GM19438 (cell line): ENCODE data around the gene BCR.

Experiments used
- ATAC-seq: cut with Tn5 transposase; IDR thresholded peaks from one replicate; pipeline ENCODE4 v1.9.1; 2021; ENCODE audit warnings: low read depth; ENCODE audit not compliant: unreplicated experiment

BCR gene

GRCh38 chr22:23215294-23216241 is 35.3 kb downstream of the BCR start:
- no peak for ATAC-seq

GRCh38 chr22:23216461-23217170 is 36.3 kb downstream of the BCR start:
- ATAC-seq = no peak

GRCh38 chr22:23217171-23218052 is 37.1 kb downstream of the BCR start:
- ATAC-seq = no peak

- no peak for ATAC-seq
Measured at GRCh38 chr22:23218053-23218866, 38.0 kb downstream of the BCR start.

GRCh38 chr22:23218867-23219251 is 38.5 kb downstream of the BCR start:
- ATAC-seq = no peak

- ATAC-seq = no peak
Measured at GRCh38 chr22:23219317-23219716, 39.0 kb downstream of the BCR start.

GRCh38 chr22:23219822-23220484 is 39.6 kb downstream of the BCR start:
- ATAC-seq = no peak

GRCh38 chr22:23220485-23221350 is 40.4 kb downstream of the BCR start:
- ATAC-seq = peak; percentile 56

GRCh38 chr22:23221351-23221804 is 41.1 kb downstream of the BCR start:
- ATAC-seq = no peak

- no peak for ATAC-seq
Measured at GRCh38 chr22:23222033-23222792, 41.9 kb downstream of the BCR start.

GRCh38 chr22:23222793-23223568 is 42.7 kb downstream of the BCR start:
- ATAC-seq = no peak

- ATAC-seq = no peak
Measured at GRCh38 chr22:23223569-23224317, 43.4 kb downstream of the BCR start.

- ATAC-seq = no peak
Measured at GRCh38 chr22:23224846-23225245, 44.5 kb downstream of the BCR start.

GRCh38 chr22:23225337-23225723 is 45.0 kb downstream of the BCR start:
- ATAC-seq = no peak

- no peak for ATAC-seq
Measured at GRCh38 chr22:23225724-23226496, 45.6 kb downstream of the BCR start.

GRCh38 chr22:23226497-23226850 is 46.2 kb downstream of the BCR start:
- ATAC-seq = no peak
